ENCODE results near the gene MYLK. TPM values are rescaled to one million over a fixed set of nuclear protein-coding genes. Genes with fewer than 3 reads are reported as not detected.
A peak's percentile ranks its signal among the peaks of the same experiment; 100 is the strongest.

MYLK gene
- total RNA-seq, 1 experiment from 2014 or later = 23.0 TPM

DNA sequence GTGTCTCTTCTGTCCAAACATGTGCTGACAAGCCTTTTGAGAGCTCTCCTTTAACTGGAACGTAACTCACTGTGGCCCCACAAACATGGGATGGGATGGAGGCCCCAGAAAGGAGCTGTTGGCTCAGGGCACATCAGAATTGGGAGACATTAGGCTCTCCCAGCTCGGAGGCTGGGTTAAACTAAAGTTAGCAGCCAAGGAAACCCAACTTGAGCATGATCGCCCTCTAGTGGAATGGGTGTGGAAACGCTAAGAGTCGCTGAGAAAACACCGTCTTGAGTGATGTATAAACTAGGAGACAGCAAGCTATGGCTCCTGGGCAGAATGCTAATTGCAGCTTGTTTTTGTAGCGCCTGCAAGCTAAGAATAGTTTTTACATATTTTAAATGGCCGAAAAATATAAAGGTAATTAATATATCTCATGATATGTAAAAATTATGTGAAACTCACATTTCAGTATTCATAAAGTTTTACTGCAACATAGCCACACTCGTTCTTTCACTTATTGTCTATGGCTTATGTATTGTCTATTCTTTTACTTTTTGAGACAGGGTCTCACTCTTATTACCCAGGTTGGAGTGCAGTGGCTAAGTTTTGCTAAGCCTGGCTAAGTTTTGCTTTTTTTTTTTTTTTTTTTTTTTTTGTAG is 160.5 kb downstream of the MYLK start:
- POLR2A ChIA-PET = interaction anchor here (0.6 to 1.0 kb wide), 2 partner anchors 96 to 657 kb away, joined by 4 to 8 read pairs; partner anchors contain the start of gene PDIA5
- BruUV-seq (replicated peaks) = no TSS peak
- H3K27ac Mint-ChIP-seq (ENCODE audit: unreplicated experiment) = no peak overlapping the region

DNA sequence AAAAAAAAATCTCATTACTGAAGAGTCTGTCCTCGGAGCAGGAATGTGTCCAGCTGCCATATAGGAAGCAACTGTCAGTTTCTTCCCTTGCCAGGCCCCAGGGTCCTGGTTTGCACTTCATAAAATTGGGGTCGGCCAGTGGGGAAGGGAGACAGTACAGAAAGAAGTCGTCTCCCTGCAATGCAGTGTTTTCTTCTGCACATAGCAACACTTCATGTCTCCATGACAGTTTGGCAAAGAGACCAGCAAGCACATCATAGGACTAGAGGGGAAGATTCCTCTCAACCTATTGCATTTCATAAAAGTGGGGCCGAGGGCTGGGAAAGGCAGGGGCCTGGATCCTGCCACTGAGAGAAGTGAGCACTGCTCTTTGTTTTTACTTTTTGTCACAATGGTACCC is 161.1 kb downstream of the MYLK start:
- Histone ChIP-seq H3K4me3 (ENCODE audit: low read depth, low read length) (no peak overlapping the region), H3K9me3 (no peaks in the 10 kb centered on the region), H3K4me1 (no peaks in the 10 kb centered on the region), H3K36me3 (ENCODE audit: control insufficient read depth, insufficient read depth, low read length) (no peaks in the 10 kb centered on the region), H3K27me3 (replicated peaks; ENCODE audit: control insufficient read depth, insufficient read depth, low read length) (no peaks in the 10 kb centered on the region)
- H3K4me3 Mint-ChIP-seq (ENCODE audit: unreplicated experiment) = no peak overlapping the region
- no TSS peak for BruUV-seq (replicated peaks)
- no peaks in the 10 kb centered on the region for H3K36me3 Mint-ChIP-seq (ENCODE audit: insufficient read depth, unreplicated experiment)
- POLR2A ChIA-PET = interaction anchor here (0.6 to 1.0 kb wide), 2 partner anchors 96 to 656 kb away, joined by 4 to 8 read pairs; partner anchors contain the start of gene PDIA5
- no peak for DNase-seq
- intact Hi-C loops (cut with micrococcal nuclease; ENCODE audit: unreplicated experiment) = loop anchor here (1.0 to 2.0 kb wide), 2 partner anchors 28 to 71 kb away; no protein-coding TSS in a partner anchor
- no peaks in the 10 kb centered on the region for H3K4me1 Mint-ChIP-seq (ENCODE audit: low read depth, unreplicated experiment)
- CTCF ChIA-PET = interaction anchor here (0.6 to 2.4 kb wide), 16 partner anchors 11 to 310 kb away, joined by 3 to 29 read pairs (median 6); partner anchors contain the start of gene KALRN
- no peak overlapping the region for H3K27ac Mint-ChIP-seq (ENCODE audit: unreplicated experiment)
- H3K9me3 Mint-ChIP-seq (ENCODE audit: unreplicated experiment) = no peaks in the 10 kb centered on the region
- TF ChIP-seq, protein P1, sequence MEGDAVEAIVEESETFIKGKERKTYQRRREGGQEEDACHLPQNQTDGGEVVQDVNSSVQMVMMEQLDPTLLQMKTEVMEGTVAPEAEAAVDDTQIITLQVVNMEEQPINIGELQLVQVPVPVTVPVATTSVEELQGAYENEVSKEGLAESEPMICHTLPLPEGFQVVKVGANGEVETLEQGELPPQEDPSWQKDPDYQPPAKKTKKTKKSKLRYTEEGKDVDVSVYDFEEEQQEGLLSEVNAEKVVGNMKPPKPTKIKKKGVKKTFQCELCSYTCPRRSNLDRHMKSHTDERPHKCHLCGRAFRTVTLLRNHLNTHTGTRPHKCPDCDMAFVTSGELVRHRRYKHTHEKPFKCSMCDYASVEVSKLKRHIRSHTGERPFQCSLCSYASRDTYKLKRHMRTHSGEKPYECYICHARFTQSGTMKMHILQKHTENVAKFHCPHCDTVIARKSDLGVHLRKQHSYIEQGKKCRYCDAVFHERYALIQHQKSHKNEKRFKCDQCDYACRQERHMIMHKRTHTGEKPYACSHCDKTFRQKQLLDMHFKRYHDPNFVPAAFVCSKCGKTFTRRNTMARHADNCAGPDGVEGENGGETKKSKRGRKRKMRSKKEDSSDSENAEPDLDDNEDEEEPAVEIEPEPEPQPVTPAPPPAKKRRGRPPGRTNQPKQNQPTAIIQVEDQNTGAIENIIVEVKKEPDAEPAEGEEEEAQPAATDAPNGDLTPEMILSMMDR (IDR thresholded peaks at IDR 0.05; ENCODE audit: insufficient read depth in 1 of 2, low read depth in 1 of 2, low read length in 1 of 2, severe bottlenecking in 1 of 2, unreplicated experiment in 1 of 2) = no peak
- H3K27me3 Mint-ChIP-seq (ENCODE audit: insufficient read depth, unreplicated experiment) = no peaks in the 10 kb centered on the region

More for the DNA sequence above, 160.5 kb downstream of the MYLK start:
- Mint-ChIP-seq H3K4me3 (ENCODE audit: unreplicated experiment) (no peak overlapping the region), H3K27me3 (ENCODE audit: insufficient read depth, unreplicated experiment) (no peaks in the 10 kb centered on the region), H3K9me3 (ENCODE audit: unreplicated experiment) (no peaks in the 10 kb centered on the region), H3K36me3 (ENCODE audit: insufficient read depth, unreplicated experiment) (no peaks in the 10 kb centered on the region), H3K4me1 (ENCODE audit: low read depth, unreplicated experiment) (no peaks in the 10 kb centered on the region)
- TF ChIP-seq, protein P1 (IDR thresholded peaks at IDR 0.05; ENCODE audit: insufficient read depth in 1 of 2, low read depth in 1 of 2, low read length in 1 of 2, severe bottlenecking in 1 of 2, unreplicated experiment in 1 of 2) = peak; percentile 47 to 86
- H3K27me3 ChIP-seq (replicated peaks; ENCODE audit: control insufficient read depth, insufficient read depth, low read length) = no peaks in the 10 kb centered on the region
- peak; percentile 64 to 78 for DNase-seq
- intact Hi-C loops (cut with micrococcal nuclease; ENCODE audit: unreplicated experiment) = loop anchor here (1.0 to 2.0 kb wide), 2 partner anchors 27 to 71 kb away; no protein-coding TSS in a partner anchor
- CTCF ChIA-PET = interaction anchor here (0.6 to 2.4 kb wide), 24 partner anchors 10 to 525 kb away, joined by 3 to 29 read pairs (median 4); partner anchors contain the start of gene KALRN
- no peak overlapping the region for H3K4me3 ChIP-seq (ENCODE audit: low read depth, low read length)
- no peaks in the 10 kb centered on the region for H3K4me1 ChIP-seq
- H3K36me3 ChIP-seq (ENCODE audit: control insufficient read depth, insufficient read depth, low read length) = no peaks in the 10 kb centered on the region
- no peaks in the 10 kb centered on the region for H3K9me3 ChIP-seq

DNA sequence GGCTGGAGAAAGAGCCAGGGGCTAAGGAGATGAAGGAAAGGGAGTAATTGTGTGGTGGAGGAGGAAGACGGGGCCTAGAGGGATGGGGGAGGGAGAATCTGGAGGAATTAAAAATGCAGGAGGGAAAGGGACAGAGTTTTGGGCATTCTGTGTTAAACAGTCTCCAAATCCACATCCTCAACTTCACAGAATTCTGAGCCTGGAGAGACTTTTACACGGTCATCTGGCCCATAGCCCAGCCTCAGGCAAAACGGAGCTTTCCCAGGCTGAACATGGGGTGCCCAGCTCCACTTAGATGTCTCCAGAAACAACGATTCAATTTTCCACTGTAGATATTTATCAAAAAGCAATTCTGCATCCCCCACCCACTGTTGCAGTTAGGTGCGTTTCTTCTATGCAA is 161.7 kb downstream of the MYLK start:
- no peaks in the 10 kb centered on the region for H3K9me3 Mint-ChIP-seq (ENCODE audit: unreplicated experiment)

More for the DNA sequence above, 161.7 kb downstream of the MYLK start:
- ChIA-PET CTCF (interaction anchor here (1.3 to 1.8 kb wide), 2 partner anchors 20 to 70 kb away, joined by 4 to 6 read pairs; no protein-coding TSS in a partner anchor), POLR2A (no interaction called here)
- Histone ChIP-seq H3K27me3 (replicated peaks; ENCODE audit: control insufficient read depth, insufficient read depth, low read length) (no peaks in the 10 kb centered on the region), H3K36me3 (ENCODE audit: control insufficient read depth, insufficient read depth, low read length) (no peaks in the 10 kb centered on the region), H3K4me3 (ENCODE audit: low read depth, low read length) (no peak overlapping the region), H3K9me3 (no peaks in the 10 kb centered on the region), H3K4me1 (no peaks in the 10 kb centered on the region)
- H3K27me3 Mint-ChIP-seq (ENCODE audit: insufficient read depth, unreplicated experiment) = no peaks in the 10 kb centered on the region
- DNase-seq = no peak
- TF ChIP-seq, protein P1 (IDR thresholded peaks at IDR 0.05; ENCODE audit: insufficient read depth in 1 of 2, low read depth in 1 of 2, low read length in 1 of 2, severe bottlenecking in 1 of 2, unreplicated experiment in 1 of 2) = no peak
- intact Hi-C loops (cut with micrococcal nuclease; ENCODE audit: unreplicated experiment) = loop anchor here (2.0 kb wide), 1 partner anchor 28 kb away; no protein-coding TSS in a partner anchor
- no TSS peak for BruUV-seq (replicated peaks)
- H3K4me3 Mint-ChIP-seq (ENCODE audit: unreplicated experiment) = no peak overlapping the region
- no peaks in the 10 kb centered on the region for H3K4me1 Mint-ChIP-seq (ENCODE audit: low read depth, unreplicated experiment)
- no peak overlapping the region for H3K27ac Mint-ChIP-seq (ENCODE audit: unreplicated experiment)
- no peaks in the 10 kb centered on the region for H3K36me3 Mint-ChIP-seq (ENCODE audit: insufficient read depth, unreplicated experiment)

Measured in Caco-2 (cell line).